GM12878 (cell line): ENCODE measurements around the gene LHFPL3. TPM values are rescaled to one million over a fixed set of nuclear protein-coding genes. Genes with fewer than 3 reads are reported as not detected.

Experiments used
- ATAC-seq: fragments of 200-7000 bp; cut with Tn5 transposase; 3 replicates; pipeline ENCODE4 v1.9.1; 2020; ENCODE audit warnings: mild to moderate bottlenecking, moderate library complexity
- BruUV-seq: library from RNA; stranded (reverse); fragments of 400-500 nt; replicated peaks from 2 replicates; lab custom pipeline; 2021; lab: Mats Ljungman, UMichigan
- CTCF ChIA-PET: fragments of 300-600 bp; sonication (Branson Sonifier 250); formaldehyde crosslinking; extraction: SDS; loops from one replicate; lab custom pipeline; 2021; ENCODE audit warnings: inconsistent platforms; lab: Yijun Ruan, JAX
- POLR2A ChIA-PET: fragments of 350-600 bp; formaldehyde crosslinking; extraction: SDS; loops from one replicate; lab custom pipeline; 2021; ENCODE audit warnings: inconsistent platforms; lab: Charles Lee
- RAD21 ChIA-PET: fragments of 300-600 bp; sonication (Branson Sonifier 250); formaldehyde crosslinking; loops from one replicate; lab custom pipeline; 2023; ENCODE audit warnings: antibody characterized with exemption; ENCODE audit not compliant: unreplicated experiment; lab: Charles Lee
- SMC1A ChIA-PET: fragments of 300-600 bp; sonication (Branson Sonifier 250); formaldehyde crosslinking; loops from one replicate; lab custom pipeline; 2023; ENCODE audit not compliant: unreplicated experiment, uncharacterized antibody; lab: Charles Lee
- DNase-seq: peaks from one replicate; pipeline ENCODE4 v3.0.0-alpha.2; 2011; ENCODE audit warnings: low read depth, low spot score
- FAIRE-seq: peaks from 3 replicates; lab custom pipeline; 2011; peaks lifted over from hg19 to GRCh38; lab: Jason Lieb, UNC
- H2AFZ ChIP-seq: 2 replicates; pipeline ENCODE4 v1.6.0; 2011; ENCODE audit warnings: low read depth, low read length, control low read depth; ENCODE audit not compliant: control insufficient read depth
- H3K27ac ChIP-seq: 2 replicates; pipeline ENCODE4 v1.5.1; 2011; ENCODE audit warnings: control low read depth; ENCODE audit not compliant: control insufficient read depth, insufficient read depth
- H3K27me3 ChIP-seq, 2 experiments: replicated peaks in 1 of 2; 2 replicates each; pipeline versions ENCODE4 v1.6.0 to v1.6.1; 2011; ENCODE audit warnings: low read length in 1 of 2; ENCODE audit not compliant: control insufficient read depth in 2 of 2, insufficient read depth in 2 of 2
- H3K36me3 ChIP-seq, 2 experiments: 2 replicates each; pipeline ENCODE4 v1.5.1; 2011; ENCODE audit warnings: low read length in 1 of 2; ENCODE audit not compliant: control insufficient read depth in 2 of 2, insufficient read depth in 2 of 2
- H3K4me1 ChIP-seq: 2 replicates; pipeline ENCODE4 v1.6.1; 2011; ENCODE audit warnings: mild to moderate bottlenecking, low read length, moderate library complexity, mixed read lengths; ENCODE audit not compliant: control insufficient read depth, insufficient read depth
- H3K4me2 ChIP-seq: 2 replicates; pipeline ENCODE4 v1.6.0; 2011; ENCODE audit warnings: control low read depth; ENCODE audit not compliant: control insufficient read depth, insufficient read depth
- H3K4me3 ChIP-seq: fragments of 200-600 bp; sonication (generic); 2 replicates; pipeline ENCODE4 v1.5.1; 2016
- H3K79me2 ChIP-seq: 2 replicates; pipeline ENCODE4 v1.6.0; 2011; ENCODE audit warnings: low read length; ENCODE audit not compliant: control insufficient read depth, insufficient read depth
- H3K9ac ChIP-seq: 2 replicates; pipeline ENCODE4 v1.8.0; 2011; ENCODE audit warnings: low read length, control low read depth, mixed read lengths; ENCODE audit not compliant: control insufficient read depth, insufficient read depth
- H3K9me3 ChIP-seq: replicated peaks from 3 replicates; pipeline ENCODE4 v1.5.1; 2011; ENCODE audit warnings: mild to moderate bottlenecking, low read length; ENCODE audit not compliant: control insufficient read depth, insufficient read depth
- H4K20me1 ChIP-seq: 2 replicates; pipeline ENCODE4 v1.6.0; 2011; ENCODE audit not compliant: control insufficient read depth, insufficient read depth
- BCLAF1 ChIP-seq: fragments of 450-650 bp; IDR thresholded peaks from 2 replicates; pipeline ENCODE4 v1.6.1; 2017; ENCODE audit warnings: antibody characterized with exemption, mild to moderate bottlenecking, moderate library complexity
- CBFB ChIP-seq: IDR thresholded peaks from 2 replicates; pipeline ENCODE4 v1.6.1; 2016; ENCODE audit warnings: antibody characterized with exemption, low read depth
- CBX5 ChIP-seq: sonication (generic); IDR thresholded peaks from 2 replicates; pipeline ENCODE4 v1.6.1; 2016; ENCODE audit warnings: low read depth, moderate library complexity, mild to moderate bottlenecking, inconsistent platforms
- CEBPB ChIP-seq, 2 experiments: fragments of 150-350 bp in 1 of 2; IDR thresholded peaks; 2 replicates each; pipeline ENCODE4 v1.6.1; 2012 to 2014; ENCODE audit warnings: low read depth in 2 of 2, low read length in 2 of 2, borderline replicate concordance in 1 of 2, inconsistent platforms in 1 of 2
- EED ChIP-seq: sonication (generic); IDR thresholded peaks from 2 replicates; pipeline ENCODE4 v1.6.1; 2016; ENCODE audit warnings: antibody characterized with exemption, low read depth
- EGR1 ChIP-seq, 2 experiments: IDR thresholded peaks; 1 replicate in 1 of 2; 2 replicates in 1 of 2; pipeline ENCODE4 v1.6.1; 2011 to 2012; ENCODE audit warnings: low read depth in 2 of 2, low read length in 2 of 2, borderline replicate concordance in 1 of 2, mild to moderate bottlenecking in 1 of 2, moderate library complexity in 1 of 2
- EP300 ChIP-seq, 2 experiments: fragments of 150-350 bp in 1 of 2; IDR thresholded peaks; 2 replicates each; pipeline ENCODE4 v1.6.1; 2011 to 2012; ENCODE audit warnings: low read depth in 2 of 2, low read length in 2 of 2, borderline replicate concordance in 1 of 2, improper control_type of control experiment in 1 of 2, inconsistent platforms in 1 of 2; ENCODE audit not compliant: control insufficient read depth in 1 of 2
- FOS ChIP-seq: IDR thresholded peaks from 3 replicates; pipeline ENCODE4 v1.6.1; 2011; ENCODE audit warnings: borderline replicate concordance; ENCODE audit not compliant: insufficient read length; ENCODE audit errors: extremely low read depth
- IKZF2 ChIP-seq, 2 experiments: fragments of 450-650 bp; IDR thresholded peaks; 2 replicates each; pipeline ENCODE4 v1.6.1; 2017; ENCODE audit warnings: mild to moderate bottlenecking in 2 of 2, moderate library complexity in 2 of 2
- NFYB ChIP-seq: IDR thresholded peaks from 2 replicates; pipeline ENCODE4 v1.6.1; 2011; ENCODE audit warnings: low read depth, mild to moderate bottlenecking, low read length, improper control_type of control experiment, moderate library complexity; ENCODE audit not compliant: insufficient read depth
- NR2F1 ChIP-seq: fragments of 450-650 bp; conservative IDR thresholded peaks from 2 replicates; pipeline ENCODE4 v1.6.1; 2017; ENCODE audit warnings: mild to moderate bottlenecking
- RB1 ChIP-seq: fragments of 450-650 bp; formaldehyde crosslinking; IDR thresholded peaks from 2 replicates; pipeline ENCODE4 v1.6.1; 2017; ENCODE audit warnings: mild to moderate bottlenecking, borderline replicate concordance
- ZNF384 ChIP-seq: IDR thresholded peaks from 2 replicates; pipeline ENCODE4 v1.6.1; 2012; ENCODE audit warnings: low read depth, mild to moderate bottlenecking, low read length, improper control_type of control experiment, borderline replicate concordance
- WGBS: methylation state at CpG from one replicate; pipeline ENCODE4 v1.1.6; 2016; ENCODE audit warnings: low lambda C conversion rate; ENCODE audit not compliant: insufficient replicate concordance, insufficient coverage; ENCODE audit errors: missing lambda C conversion rate; 5-methylcytosine and 5-hydroxymethylcytosine counted together
- in situ Hi-C: fragments of 300-500 bp; cut with MboI; formaldehyde crosslinking; loops from 9 replicates; pipeline ENCODE4 v1.14.3; 2018; ENCODE audit warnings: mixed read lengths
- intact Hi-C: fragments of 100-400 bp; cut with micrococcal nuclease; formaldehyde crosslinking; loops from one replicate; pipeline ENCODE4 v1.14.2; 2022; ENCODE audit not compliant: unreplicated experiment
- polyA plus RNA-seq, 11 experiments: library from polyadenylated mRNA; depleted of rRNA in 4 of 11; unstranded in 6 of 11; stranded (reverse) in 5 of 11; fragments of >200 nt; fragmentation: Nextera tagmentation in 4 of 11; fragmentation: Illumina TruSeq in 1 of 11; extraction: Ambion mirVana in 4 of 11; extraction: Trizol in 1 of 11; gene quantifications; 1 replicate in 1 of 11; 2 replicates in 10 of 11; pipeline versions ENCODE4 v1.2.1 to v1.2.3, GENCODE V29; 2011 to 2016; ENCODE audit warnings: inconsistent platforms in 2 of 11, missing spikeins in 2 of 11, low read depth in 1 of 11
- total RNA-seq, 4 experiments: library from RNA; depleted of rRNA in 3 of 4; stranded (reverse); fragments of >200 nt in 3 of 4; fragmentation: Illumina TruSeq in 1 of 4; extraction: Trizol in 1 of 4; gene quantifications; 2 replicates each; pipeline versions ENCODE4 v1.2.1 to v1.2.3, GENCODE V29; 2013 to 2021
- TF ChIP-seq, protein P1 (sequence below): IDR thresholded peaks from 2 replicates; pipeline ENCODE4 v1.6.1; 2011; ENCODE audit warnings: low read depth, low read length, improper control_type of control experiment, borderline replicate concordance

The LHFPL3 gene
- total and polyA plus RNA-seq, 10 of the 15 experiments (the other 5 are each of a cell fraction or from before 2014, with no cell fraction given): 0.09 TPM; not detected in 9

DNA sequence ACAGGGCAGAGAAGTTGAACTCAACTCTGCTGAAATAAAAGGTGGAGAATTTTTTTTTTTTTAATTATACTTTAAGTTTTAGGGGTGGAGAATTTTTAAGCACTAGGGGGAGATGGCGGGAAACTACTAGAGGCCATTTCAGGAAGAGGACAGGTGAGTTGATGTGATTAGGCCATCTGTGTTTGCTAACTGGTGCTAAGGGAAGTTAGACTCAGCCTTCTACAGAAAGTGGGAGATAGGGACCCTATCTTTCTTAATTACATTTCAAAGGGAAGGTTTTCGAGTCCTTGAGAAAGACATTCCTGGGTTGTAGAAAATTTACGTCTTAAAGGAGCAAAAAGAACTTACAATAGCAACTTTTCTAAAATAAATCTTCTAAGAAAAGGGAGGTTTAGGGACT, 124.8 kb downstream of the LHFPL3 start:
- ChIA-PET CTCF (no interaction called here), SMC1A (no interaction called here), POLR2A (no interaction called here)
- no peak overlapping the region for H3K4me2 ChIP-seq
- no peak overlapping the region for H3K9ac ChIP-seq
- no peaks in the 10 kb centered on the region for H3K9me3 ChIP-seq
- H3K27ac ChIP-seq: no peak overlapping the region
- no peaks in the 10 kb centered on the region for H3K79me2 ChIP-seq
- DNase-seq (no peak), FAIRE-seq (no peak), ATAC-seq (no peak)
- H3K27me3 ChIP-seq: no peaks in the 10 kb centered on the region
- WGBS: 13% methylated on average over 3 of the region's 3 CpGs
- no peak overlapping the region for H3K4me3 ChIP-seq
- H3K36me3 ChIP-seq: no peaks in the 10 kb centered on the region
- H4K20me1 ChIP-seq: no peaks in the 10 kb centered on the region
- in situ Hi-C loops: no loop called here
- TF ChIP-seq ZNF384: no peak
- no peak for TF ChIP-seq NFYB
- TF ChIP-seq NR2F1: no peak
- TF ChIP-seq IKZF2 (IDR thresholded peaks at IDR 0.05): no peak
- TF ChIP-seq CBFB: no peak
- no peak for TF ChIP-seq EP300 (IDR thresholded peaks at IDR 0.05; ENCODE audit: borderline replicate concordance in 1 of 2, control insufficient read depth in 1 of 2, low read depth in 2 of 2, low read length in 2 of 2)
- TF ChIP-seq CBX5: no peak
- no peak for TF ChIP-seq FOS
- TF ChIP-seq, all 136 proteins: peak for 0
- RAD21 ChIA-PET: no interaction called here
- H3K4me1 ChIP-seq: no peaks in the 10 kb centered on the region
- no peak overlapping the region for H2AFZ ChIP-seq
- no TSS peak for BruUV-seq
- intact Hi-C loops: no loop called here

GRCh38 chr7:104458875-104459274, 130.5 kb downstream of the LHFPL3 start:
- WGBS: 5% methylated on average over 3 of the region's 3 CpGs
- H3K36me3 ChIP-seq: no peaks in the 10 kb centered on the region
- no peak overlapping the region for H3K27ac ChIP-seq
- ChIA-PET CTCF (no interaction called here), RAD21 (no interaction called here), POLR2A (no interaction called here), SMC1A (interaction anchor here (1.3 kb wide), 1 partner anchor 16 kb away, joined by 3 read pairs; no protein-coding TSS in a partner anchor)
- H3K27me3 ChIP-seq: no peaks in the 10 kb centered on the region
- no peaks in the 10 kb centered on the region for H3K4me1 ChIP-seq
- intact Hi-C loops: no loop called here
- H3K4me2 ChIP-seq: no peak overlapping the region
- H3K9ac ChIP-seq: no peak overlapping the region
- H4K20me1 ChIP-seq: no peaks in the 10 kb centered on the region
- BruUV-seq: no TSS peak
- H3K9me3 ChIP-seq: no peaks in the 10 kb centered on the region
- ATAC-seq (no peak), DNase-seq (no peak), FAIRE-seq (no peak)
- in situ Hi-C loops: no loop called here
- H3K4me3 ChIP-seq: no peak overlapping the region
- H3K79me2 ChIP-seq: no peaks in the 10 kb centered on the region
- no peak overlapping the region for H2AFZ ChIP-seq
- TF ChIP-seq, protein P1, sequence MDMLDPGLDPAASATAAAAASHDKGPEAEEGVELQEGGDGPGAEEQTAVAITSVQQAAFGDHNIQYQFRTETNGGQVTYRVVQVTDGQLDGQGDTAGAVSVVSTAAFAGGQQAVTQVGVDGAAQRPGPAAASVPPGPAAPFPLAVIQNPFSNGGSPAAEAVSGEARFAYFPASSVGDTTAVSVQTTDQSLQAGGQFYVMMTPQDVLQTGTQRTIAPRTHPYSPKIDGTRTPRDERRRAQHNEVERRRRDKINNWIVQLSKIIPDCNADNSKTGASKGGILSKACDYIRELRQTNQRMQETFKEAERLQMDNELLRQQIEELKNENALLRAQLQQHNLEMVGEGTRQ: no peak
- no peak for TF ChIP-seq EGR1 (IDR thresholded peaks at IDR 0.05; ENCODE audit: borderline replicate concordance in 1 of 2, low read depth in 2 of 2, low read length in 2 of 2)
- no peak for TF ChIP-seq RB1
- TF ChIP-seq CEBPB (IDR thresholded peaks at IDR 0.05; ENCODE audit: borderline replicate concordance in 1 of 2, low read depth in 2 of 2, low read length in 2 of 2): no peak
- TF ChIP-seq BCLAF1: no peak
- TF ChIP-seq EED: no peak
